Naive thymus-derived CD4-positive, alpha-beta T cell (primary cell): ENCODE data around the gene KHK. TPM values are rescaled to one million over a fixed set of nuclear protein-coding genes. Genes with fewer than 3 reads are reported as not detected.

Experiments used
- ATAC-seq: fragments of 150-1000 bp; cut with Tn5 transposase; 2 replicates; pipeline ENCODE4 v1.10.0; 2021; ENCODE audit warnings: mild to moderate bottlenecking, moderate library complexity
- CTCF ChIA-PET: fragments of 350-600 bp; sonication (Branson Sonifier 250); formaldehyde crosslinking; loops from one replicate; lab custom pipeline; 2021; ENCODE audit warnings: antibody characterized with exemption; lab: Charles Lee
- POLR2A ChIA-PET: fragments of 350-600 bp; sonication (Branson Sonifier 250); formaldehyde crosslinking; loops from one replicate; lab custom pipeline; 2021; ENCODE audit warnings: antibody characterized with exemption, inconsistent platforms; lab: Charles Lee
- DNase-seq, 9 donors: peaks; one replicate each; pipeline versions ENCODE4 v3.0.0 to v3.0.0-alpha.2; 2020 to 2022; ENCODE audit warnings: mixed read lengths in 1 of 9
- H3K27ac ChIP-seq: one replicate; pipeline ENCODE4 v1.7.0; 2013; ENCODE audit warnings: mild to moderate bottlenecking, low read depth, low read length, moderate library complexity
- H3K27me3 ChIP-seq, 2 donors: one replicate each; pipeline ENCODE4 v1.7.0; 2013; ENCODE audit warnings: low read length in 2 of 2, mild to moderate bottlenecking in 2 of 2, moderate library complexity in 2 of 2; ENCODE audit not compliant: control insufficient read depth in 2 of 2, insufficient read depth in 2 of 2
- H3K36me3 ChIP-seq, 3 experiments: 1 replicate in 2 of 3; 2 replicates in 1 of 3; pipeline ENCODE4 v1.7.0; 2013; ENCODE audit warnings: low read length in 3 of 3, mild to moderate bottlenecking in 3 of 3, moderate library complexity in 1 of 3; ENCODE audit not compliant: insufficient read depth in 3 of 3, control insufficient read depth in 2 of 3
- H3K4me1 ChIP-seq, 2 donors: one replicate each; pipeline ENCODE4 v1.7.0; 2013; ENCODE audit warnings: low read length in 2 of 2, mild to moderate bottlenecking in 2 of 2, moderate library complexity in 1 of 2; ENCODE audit not compliant: control insufficient read depth in 2 of 2, insufficient read depth in 2 of 2
- H3K4me3 ChIP-seq: 2 replicates; pipeline ENCODE4 v1.7.0; 2013; ENCODE audit warnings: mild to moderate bottlenecking, low read length
- H3K9me3 ChIP-seq, 3 experiments: 1 replicate in 2 of 3; 2 replicates in 1 of 3; pipeline ENCODE4 v1.7.0; 2013; ENCODE audit warnings: low read length in 3 of 3; ENCODE audit not compliant: control insufficient read depth in 2 of 3
- H3K27ac Mint-ChIP-seq, 9 donors: one replicate each; pipeline ENCODE4 v1.8.0; 2020 to 2022; ENCODE audit warnings: mixed read lengths in 9 of 9, mild to moderate bottlenecking in 8 of 9, moderate library complexity in 5 of 9, inconsistent platforms in 2 of 9
- H3K27me3 Mint-ChIP-seq, 5 donors: one replicate each; pipeline ENCODE4 v1.8.0; 2021 to 2022; ENCODE audit warnings: mixed read lengths in 5 of 5, mild to moderate bottlenecking in 1 of 5
- H3K36me3 Mint-ChIP-seq, 5 donors: one replicate each; pipeline ENCODE4 v1.8.0; 2020 to 2022; ENCODE audit warnings: mixed read lengths in 5 of 5, mild to moderate bottlenecking in 3 of 5, inconsistent platforms in 1 of 5
- H3K4me1 Mint-ChIP-seq, 7 donors: one replicate each; pipeline ENCODE4 v1.8.0; 2020 to 2022; ENCODE audit warnings: mixed read lengths in 7 of 7, mild to moderate bottlenecking in 3 of 7, inconsistent platforms in 1 of 7
- H3K4me3 Mint-ChIP-seq, 10 donors: one replicate each; pipeline ENCODE4 v1.8.0; 2020 to 2022; ENCODE audit warnings: mild to moderate bottlenecking in 10 of 10, mixed read lengths in 10 of 10, moderate library complexity in 6 of 10, inconsistent platforms in 2 of 10
- H3K9me3 Mint-ChIP-seq, 11 donors: one replicate each; pipeline ENCODE4 v1.8.0; 2020 to 2022; ENCODE audit warnings: mixed read lengths in 11 of 11, mild to moderate bottlenecking in 4 of 11, inconsistent platforms in 1 of 11, moderate library complexity in 1 of 11
- intact Hi-C, 2 donors: fragments of 100-400 bp; cut with micrococcal nuclease; formaldehyde crosslinking; loops; one replicate each; pipeline ENCODE4 v1.15.1; 2023
- polyA plus RNA-seq, 2 donors: library from polyadenylated mRNA; unstranded; fragments of 300-500 nt; fragmentation: Illumina TruSeq; gene quantifications; one replicate each; pipeline ENCODE4 v1.2.3, GENCODE V29; 2021
- total RNA-seq, 6 experiments: library from RNA in 5 of 6; stranded (reverse) in 5 of 6; gene quantifications; 1 replicate in 5 of 6; 2 replicates in 1 of 6; pipeline ENCODE4 v1.2.3 and lab custom pipeline; 2021 to 2026

The KHK gene
- total and polyA plus RNA-seq, 7 experiments from 2014 or later, result 5.8 to 13.8 (median 7.6) TPM

GRCh38 chr2:27071277-27071989, 15.1 kb upstream of the KHK start, which contains the start of gene OST4:
Gene OST4, minus strand, starts transcription at chr2:27071654.
- peak; percentile 96 for ATAC-seq
- ChIA-PET POLR2A (interaction anchor here (0.6 to 11.3 kb wide), 16 partner anchors 11 to 395 kb away, joined by 3 to 216 read pairs (median 4); partner anchors contain the start of genes ABHD1, AGBL5, ATRAID and KHK), CTCF (interaction anchor here (0.8 to 1.8 kb wide), 4 partner anchors 11 to 20 kb away, joined by 3 to 6 read pairs (median 4); partner anchors contain the start of gene AGBL5)
- peak within 1 kb of the TSS; percentile 83 for H3K4me3 ChIP-seq
- DNase-seq, result peak; percentile 81 to 97 (median 87)
- Mint-ChIP-seq H3K9me3 (no peaks in the 10 kb centered on the region), H3K4me3 (peak within 1 kb of the TSS; percentile 96 to 99 (median 97)), H3K27me3 (no peaks in the 10 kb centered on the region), H3K4me1 (peaks cover 57 to 86% (median 76%) of the 10 kb centered on the region in 7 donors), H3K27ac (peak within 1 kb of the TSS; percentile 93 to 98 (median 97)), H3K36me3 (peaks cover 0 to 16% (median 6%) of the 10 kb centered on the region in 5 donors)
- H3K27me3 ChIP-seq, result no peaks in the 10 kb centered on the region
- H3K36me3 ChIP-seq, result peaks cover 0 to 38% (median 0%) of the 10 kb centered on the region in 3 experiments
- H3K4me1 ChIP-seq, result peaks cover 29 to 41% of the 10 kb centered on the region in 2 donors
- peak within 1 kb of the TSS; percentile 97 for H3K27ac ChIP-seq
- intact Hi-C loops, result loop anchor here (1.0 to 10.0 kb wide), 14 partner anchors 10 to 1683 kb away; partner anchors contain the start of genes AGBL5 (in 2 of the 2), CCDC121 (in 2 of the 2), EIF2B4 (in 2 of the 2) and GPN1 (in 2 of the 2)
- no peaks in the 10 kb centered on the region for H3K9me3 ChIP-seq

GRCh38 chr2:27071990-27072830, 14.4 kb upstream of the KHK start:
- H3K27me3 ChIP-seq, result no peaks in the 10 kb centered on the region
- Mint-ChIP-seq H3K4me1 (peaks cover 61 to 90% (median 82%) of the 10 kb centered on the region in 7 donors), H3K4me3 (peak overlapping the region; percentile 73 to 97 (median 82)), H3K27me3 (no peaks in the 10 kb centered on the region), H3K9me3 (no peaks in the 10 kb centered on the region), H3K27ac (peak overlapping the region; percentile 38 to 92 (median 87)), H3K36me3 (peaks cover 0 to 16% (median 6%) of the 10 kb centered on the region in 5 donors)
- ChIA-PET POLR2A (interaction anchor here (0.9 to 11.3 kb wide), 15 partner anchors 12 to 338 kb away, joined by 3 to 216 read pairs (median 4); partner anchors contain the start of genes ABHD1, AGBL5, ATRAID and KHK), CTCF (interaction anchor here (0.6 to 1.8 kb wide), 5 partner anchors 10 to 1419 kb away, joined by 3 to 6 read pairs (median 4); partner anchors contain the start of gene AGBL5)
- intact Hi-C loops, result loop anchor here (1.0 to 10.0 kb wide), 14 partner anchors 9 to 1683 kb away; partner anchors contain the start of genes AGBL5 (in 2 of the 2), CCDC121 (in 2 of the 2), EIF2B4 (in 2 of the 2) and GPN1 (in 2 of the 2)
- peaks cover 29 to 41% of the 10 kb centered on the region in 2 donors for H3K4me1 ChIP-seq
- ATAC-seq (no peak), DNase-seq (peak in 1 of 9 donors; percentile 64)
- H3K9me3 ChIP-seq, result no peaks in the 10 kb centered on the region
- peak overlapping the region; percentile 97 for H3K27ac ChIP-seq
- peaks cover 0 to 38% (median 0%) of the 10 kb centered on the region in 3 experiments for H3K36me3 ChIP-seq
- H3K4me3 ChIP-seq, result peak overlapping the region; percentile 83

- intact Hi-C loops, result loop anchor here (5.0 to 10.0 kb wide), 5 partner anchors 284 to 1682 kb away; partner anchors contain the start of genes PPP1CB (in 2 of the 2), ASXL2 (in 1 of the 2), CCDC121 (in 1 of the 2) and GPN1 (in 1 of the 2)
- H3K4me1 ChIP-seq, result peaks cover 29 to 41% of the 10 kb centered on the region in 2 donors
- H3K4me3 Mint-ChIP-seq, result peak overlapping the region; percentile 73 to 97 (median 82)
- DNase-seq, result no peak
- H3K36me3 Mint-ChIP-seq, result peaks cover 0 to 14% (median 6%) of the 10 kb centered on the region in 5 donors
- peaks cover 0 to 31% (median 0%) of the 10 kb centered on the region in 3 experiments for H3K36me3 ChIP-seq
- ATAC-seq, result no peak
- no peak overlapping the region for H3K27ac ChIP-seq
- no peaks in the 10 kb centered on the region for H3K27me3 Mint-ChIP-seq
- CTCF ChIA-PET, result interaction anchor here (0.6 to 2.3 kb wide), 3 partner anchors 14 to 1420 kb away, joined by 3 to 6 read pairs (median 3); partner anchors contain the start of genes AGBL5 and KHK
- H3K27me3 ChIP-seq, result no peaks in the 10 kb centered on the region
- no peaks in the 10 kb centered on the region for H3K9me3 Mint-ChIP-seq
- H3K4me1 Mint-ChIP-seq, result peaks cover 58 to 86% (median 82%) of the 10 kb centered on the region in 7 donors
- POLR2A ChIA-PET, result interaction anchor here (1.0 to 11.3 kb wide), 6 partner anchors 12 to 250 kb away, joined by 3 to 216 read pairs (median 24); partner anchors contain the start of genes ABHD1, AGBL5, ATRAID and KHK
- H3K27ac Mint-ChIP-seq, result peak overlapping the region; percentile 38 to 89 (median 84)
- H3K4me3 ChIP-seq, result no peak overlapping the region
- H3K9me3 ChIP-seq, result no peaks in the 10 kb centered on the region
These were observed 13.7 kb upstream of the KHK start for GRCh38 chr2:27072920-27073319.

GRCh38 chr2:27073782-27074181, 12.8 kb upstream of the KHK start:
- Mint-ChIP-seq H3K36me3 (peaks cover 0 to 13% (median 6%) of the 10 kb centered on the region in 5 donors), H3K27ac (peak overlapping the region; percentile 31 to 90 (median 62)), H3K9me3 (no peaks in the 10 kb centered on the region), H3K4me3 (peak overlapping the region in 6 of 10 donors; percentile 5 to 56 (median 30)), H3K27me3 (no peaks in the 10 kb centered on the region), H3K4me1 (peaks cover 50 to 77% (median 73%) of the 10 kb centered on the region in 7 donors)
- H3K4me3 ChIP-seq, result no peak overlapping the region
- ChIA-PET CTCF (interaction anchor here (1.1 to 2.3 kb wide), 2 partner anchors 14 to 23 kb away, joined by 4 to 6 read pairs; partner anchors contain the start of genes AGBL5 and KHK), POLR2A (interaction anchor here (0.7 to 11.3 kb wide), 3 partner anchors 11 to 36 kb away, joined by 4 to 216 read pairs (median 134); partner anchors contain the start of genes AGBL5 and KHK)
- intact Hi-C loops, result loop anchor here (5.0 to 10.0 kb wide), 5 partner anchors 284 to 1681 kb away; partner anchors contain the start of genes PPP1CB (in 2 of the 2), ASXL2 (in 1 of the 2), CCDC121 (in 1 of the 2) and GPN1 (in 1 of the 2)
- H3K9me3 ChIP-seq, result no peaks in the 10 kb centered on the region
- peaks cover 0 to 22% (median 0%) of the 10 kb centered on the region in 3 experiments for H3K36me3 ChIP-seq
- peak overlapping the region; percentile 11 for H3K27ac ChIP-seq
- no peak for DNase-seq
- H3K4me1 ChIP-seq, result peaks cover 29 to 40% of the 10 kb centered on the region in 2 donors
- ATAC-seq, result no peak
- H3K27me3 ChIP-seq, result no peaks in the 10 kb centered on the region

GRCh38 chr2:27074738-27075565, 11.6 kb upstream of the KHK start:
- Mint-ChIP-seq H3K4me3 (peak overlapping the region; percentile 48 to 84 (median 62)), H3K27me3 (no peaks in the 10 kb centered on the region), H3K27ac (peak overlapping the region; percentile 63 to 95 (median 82)), H3K4me1 (peaks cover 39 to 66% (median 62%) of the 10 kb centered on the region in 7 donors), H3K36me3 (peaks cover 0 to 11% (median 1%) of the 10 kb centered on the region in 5 donors), H3K9me3 (no peaks in the 10 kb centered on the region)
- DNase-seq (peak in 8 of 9 donors; percentile 47 to 69 (median 62)), ATAC-seq (no peak)
- Histone ChIP-seq H3K4me3 (no peak overlapping the region), H3K9me3 (no peaks in the 10 kb centered on the region), H3K27ac (peak overlapping the region; percentile 44), H3K27me3 (no peaks in the 10 kb centered on the region), H3K36me3 (peaks cover 0 to 11% (median 0%) of the 10 kb centered on the region in 3 experiments), H3K4me1 (peaks cover 25 to 30% of the 10 kb centered on the region in 2 donors)
- POLR2A ChIA-PET, result interaction anchor here (6.1 to 11.3 kb wide), 2 partner anchors 10 to 22 kb away, joined by 134 to 216 read pairs; partner anchors contain the start of genes AGBL5 and KHK
- CTCF ChIA-PET, result interaction anchor here (0.8 to 2.3 kb wide), 3 partner anchors 12 to 27 kb away, joined by 3 to 6 read pairs (median 4); partner anchors contain the start of genes AGBL5 and KHK
- intact Hi-C loops, result loop anchor here (1.0 to 10.0 kb wide), 6 partner anchors 24 to 1680 kb away; partner anchors contain the start of genes PPP1CB (in 2 of the 2), AGBL5 (in 1 of the 2), ASXL2 (in 1 of the 2) and CCDC121 (in 1 of the 2)
